Measurements from ENCODE around the gene GRID1.
"Not testable (repeated sequence)": the region's sequence is repeated elsewhere in the genome, so short reads cannot be mapped to it uniquely, and the experiment has no call there.

GRID1 gene

DNA sequence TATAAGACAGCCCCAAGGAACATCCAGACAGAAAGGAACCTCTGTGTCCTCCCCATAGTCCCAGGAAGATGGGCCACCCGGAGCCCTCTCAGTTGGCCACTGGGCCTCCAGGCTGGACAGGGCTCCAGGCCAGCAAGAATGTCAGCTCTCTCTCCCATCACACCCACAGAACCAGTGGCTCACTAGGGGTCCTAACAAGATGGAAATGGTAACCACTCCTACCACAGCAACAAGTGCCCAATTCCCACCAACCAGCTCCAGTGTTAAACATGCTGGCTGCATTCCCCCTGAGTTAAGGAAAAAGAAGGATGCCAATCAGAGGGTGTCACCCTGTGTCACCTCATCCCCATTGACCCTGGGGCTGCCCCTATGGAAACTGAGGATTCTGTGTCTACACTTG, 333.0 kb downstream of the GRID1 start:
- no peak for DNase-seq
- Mint-ChIP-seq H3K27ac (no peak overlapping the region), H3K4me3 (no peak overlapping the region), H3K27me3 (ENCODE audit: low read depth, poor library complexity) (peaks cover 7% of the 10 kb centered on the region), H3K9me3 (peaks cover 38% of the 10 kb centered on the region), H3K36me3 (ENCODE audit: low read depth) (no peaks in the 10 kb centered on the region), H3K4me1 (no peaks in the 10 kb centered on the region)
- no peak for TF ChIP-seq CTCF (IDR thresholded peaks at IDR 0.05)

- DNase-seq; H3K4me3 Mint-ChIP-seq; H3K27ac Mint-ChIP-seq; H3K4me1 Mint-ChIP-seq; H3K36me3 Mint-ChIP-seq (ENCODE audit: low read depth): not testable (repeated sequence)
- H3K9me3 Mint-ChIP-seq = peaks cover 38% of the 10 kb centered on the region
- H3K27me3 Mint-ChIP-seq (ENCODE audit: low read depth, poor library complexity) = peaks cover 14% of the 10 kb centered on the region
Observed at GRCh38 chr10:86032087-86032486, 334.5 kb downstream of the GRID1 start.

- no peak overlapping the region for H3K4me3 Mint-ChIP-seq
- H3K27ac Mint-ChIP-seq = no peak overlapping the region
- H3K4me1 Mint-ChIP-seq = no peaks in the 10 kb centered on the region
- no peak for TF ChIP-seq CTCF (IDR thresholded peaks at IDR 0.05)
- peaks cover 38% of the 10 kb centered on the region for H3K9me3 Mint-ChIP-seq
- DNase-seq = no peak
- H3K27me3 Mint-ChIP-seq (ENCODE audit: low read depth, poor library complexity) = peaks cover 14% of the 10 kb centered on the region
- H3K36me3 Mint-ChIP-seq (ENCODE audit: low read depth) = no peaks in the 10 kb centered on the region
Observed at GRCh38 chr10:86030312-86030711, 336.3 kb downstream of the GRID1 start.

DNA sequence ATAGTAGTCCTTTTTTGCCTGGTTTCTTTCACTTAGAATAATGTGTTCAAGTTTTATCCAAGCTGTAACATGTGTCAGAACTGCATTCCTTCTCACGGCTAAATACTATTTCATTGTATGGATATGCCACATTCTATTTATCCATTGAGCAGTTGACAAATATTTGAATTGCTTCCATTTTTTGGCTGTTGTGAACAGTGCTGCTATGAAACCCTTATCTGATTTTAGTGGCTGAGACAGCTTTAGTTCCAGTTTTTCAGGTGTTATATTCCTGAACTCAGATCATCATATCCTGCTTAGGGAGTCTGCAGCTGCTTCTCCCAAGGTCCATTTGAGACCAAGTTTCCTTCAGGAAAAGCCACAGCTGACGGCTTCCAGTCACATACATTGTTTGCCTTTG, 339.2 kb downstream of the GRID1 start:
- Mint-ChIP-seq H3K4me3 (no peak overlapping the region), H3K27me3 (ENCODE audit: low read depth, poor library complexity) (peaks cover 13% of the 10 kb centered on the region), H3K9me3 (peaks cover 33% of the 10 kb centered on the region), H3K36me3 (ENCODE audit: low read depth) (no peaks in the 10 kb centered on the region), H3K4me1 (peaks cover 20% of the 10 kb centered on the region), H3K27ac (no peak overlapping the region)
- no peak for DNase-seq
- no peak for TF ChIP-seq CTCF (IDR thresholded peaks at IDR 0.05)

DNA sequence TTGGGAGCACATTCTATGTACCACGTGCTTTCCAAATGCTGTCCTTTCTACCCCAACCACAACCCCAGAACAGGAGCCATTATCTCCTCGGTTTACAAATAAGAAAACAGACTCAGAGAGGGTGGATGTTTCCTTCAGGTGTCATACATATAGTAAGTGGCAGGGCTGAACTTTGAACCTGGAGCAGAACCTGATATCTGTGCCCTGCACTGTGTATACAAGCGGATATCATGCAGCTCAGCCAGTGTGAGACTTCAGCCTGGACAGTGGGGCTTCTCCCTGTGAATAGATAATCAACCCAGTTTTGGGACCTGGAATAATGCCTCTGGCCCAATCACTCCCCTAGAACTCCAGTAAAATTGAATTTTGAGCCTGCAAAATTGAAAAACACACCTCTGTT, 341.1 kb downstream of the GRID1 start:
- Mint-ChIP-seq H3K4me1 (peaks cover 22% of the 10 kb centered on the region), H3K36me3 (ENCODE audit: low read depth) (no peaks in the 10 kb centered on the region), H3K27me3 (ENCODE audit: low read depth, poor library complexity) (peaks cover 13% of the 10 kb centered on the region), H3K4me3 (no peak overlapping the region), H3K27ac (no peak overlapping the region), H3K9me3 (peaks cover 19% of the 10 kb centered on the region)
- DNase-seq = no peak
- no peak for TF ChIP-seq CTCF (IDR thresholded peaks at IDR 0.05)

DNA sequence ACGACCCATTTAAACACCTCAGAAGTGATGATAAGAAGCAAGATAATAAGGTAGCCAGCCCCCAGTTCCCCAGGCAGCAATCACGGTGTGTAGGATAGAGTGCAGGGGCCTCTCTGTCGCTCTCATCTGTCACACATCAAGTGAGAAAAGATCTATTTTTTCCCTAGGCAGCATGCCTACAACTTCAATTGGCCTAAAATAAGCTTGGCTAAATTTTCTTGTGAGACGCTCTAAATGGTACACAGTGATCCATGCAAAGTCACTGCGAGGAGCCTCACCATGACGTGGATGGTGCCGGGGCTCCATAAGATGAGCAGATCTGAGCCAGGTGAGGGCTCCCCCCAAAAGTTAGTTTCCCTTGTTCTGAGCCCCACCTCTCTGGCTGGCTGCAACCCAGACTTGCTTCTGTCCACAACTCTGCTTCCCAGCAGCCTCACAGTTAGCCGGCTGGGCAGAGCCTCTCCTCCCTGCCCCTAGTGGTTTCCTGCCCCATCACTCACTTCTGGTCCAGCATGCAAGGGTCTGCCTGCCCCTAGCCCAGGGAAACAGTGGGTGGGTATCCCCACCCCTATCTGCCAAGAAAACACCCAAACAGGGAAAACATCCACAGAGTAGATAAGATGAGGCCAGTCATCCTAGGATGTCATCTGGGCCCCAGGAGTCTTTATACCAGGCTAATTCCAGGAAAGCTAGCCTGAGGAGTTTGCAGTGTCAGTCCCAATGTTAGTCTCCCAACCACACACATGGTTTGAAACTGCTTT, 342.1 kb downstream of the GRID1 start:
- Mint-ChIP-seq H3K4me3 (no peak overlapping the region), H3K4me1 (peaks cover 24% of the 10 kb centered on the region), H3K36me3 (ENCODE audit: low read depth) (no peaks in the 10 kb centered on the region), H3K9me3 (peaks cover 8% of the 10 kb centered on the region), H3K27me3 (ENCODE audit: low read depth, poor library complexity) (peaks cover 13% of the 10 kb centered on the region), H3K27ac (no peak overlapping the region)
- DNase-seq = no peak
- TF ChIP-seq CTCF (IDR thresholded peaks at IDR 0.05) = no peak

Data from nephron progenitor cell (in vitro differentiated cells).